Measurements from ENCODE around the gene C1QTNF1.

Gene C1QTNF1

GRCh38 chr17:79057737-79058385 is 33.9 kb downstream of the C1QTNF1 start:
- no peak overlapping the region for H3K4me2 ChIP-seq (ENCODE audit: low read depth, low read length)
- no peak for DNase-seq
- no peak overlapping the region for H2AFZ ChIP-seq (ENCODE audit: low read length)
- H3K4me1 ChIP-seq (ENCODE audit: low read length), result no peaks in the 10 kb centered on the region
- H3K9me2 ChIP-seq (replicated peaks; ENCODE audit: insufficient read depth, low read length), result no peaks in the 10 kb centered on the region
- H3K36me3 ChIP-seq (replicated peaks; ENCODE audit: insufficient read depth, low read length), result no peaks in the 10 kb centered on the region
- no peak overlapping the region for H3K9ac ChIP-seq (ENCODE audit: low read length)
- H3K79me2 ChIP-seq (ENCODE audit: low read length), result no peaks in the 10 kb centered on the region
- no peak overlapping the region for H3K27ac ChIP-seq (ENCODE audit: low read length)
- no peak for TF ChIP-seq EZH2 (optimal IDR thresholded peaks at IDR 0.05; ENCODE audit: low read depth, low read length)
- no peak for TF ChIP-seq EZH2phosphoT487 (IDR thresholded peaks at IDR 0.05; ENCODE audit: low read length)
- no peak for TF ChIP-seq CTCF (IDR thresholded peaks at IDR 0.05; ENCODE audit: low read length)
- H3K4me3 ChIP-seq (ENCODE audit: low read length), result no peak overlapping the region
- no peaks in the 10 kb centered on the region for H4K20me1 ChIP-seq (ENCODE audit: insufficient read depth, low read length)
- H3K27me3 ChIP-seq (replicated peaks; ENCODE audit: insufficient read depth, low read length), result peaks cover 58% of the 10 kb centered on the region
- no peaks in the 10 kb centered on the region for H3F3A ChIP-seq (ENCODE audit: insufficient read depth, low read length)
- no peaks in the 10 kb centered on the region for H3K9me3 ChIP-seq (replicated peaks; ENCODE audit: insufficient read depth, low read length)

GRCh38 chr17:79062691-79063090 is 38.7 kb downstream of the C1QTNF1 start:
- Histone ChIP-seq H3K27ac (ENCODE audit: low read length) (no peak overlapping the region), H3K9me3 (replicated peaks; ENCODE audit: insufficient read depth, low read length) (no peaks in the 10 kb centered on the region)

GRCh38 chr17:79064026-79064425 is 40.1 kb downstream of the C1QTNF1 start:
- no peak overlapping the region for H3K4me2 ChIP-seq (ENCODE audit: low read depth, low read length)
- no peaks in the 10 kb centered on the region for H3F3A ChIP-seq (ENCODE audit: insufficient read depth, low read length)

More at GRCh38 chr17:79062691-79063090, 38.7 kb downstream of the C1QTNF1 start:
- Histone ChIP-seq H3K9me2 (replicated peaks; ENCODE audit: insufficient read depth, low read length) (no peaks in the 10 kb centered on the region), H3K79me2 (ENCODE audit: low read length) (no peaks in the 10 kb centered on the region), H3K36me3 (replicated peaks; ENCODE audit: insufficient read depth, low read length) (no peaks in the 10 kb centered on the region), H3K27me3 (replicated peaks; ENCODE audit: insufficient read depth, low read length) (peaks cover 40% of the 10 kb centered on the region), H3K4me3 (ENCODE audit: low read length) (no peak overlapping the region), H4K20me1 (ENCODE audit: insufficient read depth, low read length) (no peaks in the 10 kb centered on the region), H3K4me1 (ENCODE audit: low read length) (no peaks in the 10 kb centered on the region), H2AFZ (ENCODE audit: low read length) (no peak overlapping the region), H3K4me2 (ENCODE audit: low read depth, low read length) (no peak overlapping the region), H3K9ac (ENCODE audit: low read length) (no peak overlapping the region), H3F3A (ENCODE audit: insufficient read depth, low read length) (no peaks in the 10 kb centered on the region)
- DNase-seq, result no peak
- TF ChIP-seq EZH2phosphoT487 (IDR thresholded peaks at IDR 0.05; ENCODE audit: low read length) (no peak), CTCF (IDR thresholded peaks at IDR 0.05; ENCODE audit: low read length) (no peak), EZH2 (optimal IDR thresholded peaks at IDR 0.05; ENCODE audit: low read depth, low read length) (no peak)

More at GRCh38 chr17:79064026-79064425, 40.1 kb downstream of the C1QTNF1 start:
- no peak overlapping the region for H2AFZ ChIP-seq (ENCODE audit: low read length)
- H3K4me3 ChIP-seq (ENCODE audit: low read length), result no peak overlapping the region
- H3K27ac ChIP-seq (ENCODE audit: low read length), result no peak overlapping the region
- H3K4me1 ChIP-seq (ENCODE audit: low read length), result no peaks in the 10 kb centered on the region
- H3K27me3 ChIP-seq (replicated peaks; ENCODE audit: insufficient read depth, low read length), result peaks cover 36% of the 10 kb centered on the region
- H4K20me1 ChIP-seq (ENCODE audit: insufficient read depth, low read length), result no peaks in the 10 kb centered on the region
- no peak for TF ChIP-seq CTCF (IDR thresholded peaks at IDR 0.05; ENCODE audit: low read length)
- TF ChIP-seq EZH2phosphoT487 (IDR thresholded peaks at IDR 0.05; ENCODE audit: low read length), result no peak
- TF ChIP-seq EZH2 (optimal IDR thresholded peaks at IDR 0.05; ENCODE audit: low read depth, low read length), result no peak
- H3K9me3 ChIP-seq (replicated peaks; ENCODE audit: insufficient read depth, low read length), result no peaks in the 10 kb centered on the region
- no peaks in the 10 kb centered on the region for H3K9me2 ChIP-seq (replicated peaks; ENCODE audit: insufficient read depth, low read length)
- H3K9ac ChIP-seq (ENCODE audit: low read length), result no peak overlapping the region
- H3K36me3 ChIP-seq (replicated peaks; ENCODE audit: insufficient read depth, low read length), result no peaks in the 10 kb centered on the region
- DNase-seq, result no peak
- H3K79me2 ChIP-seq (ENCODE audit: low read length), result no peaks in the 10 kb centered on the region
